ENCODE results near the gene MST1R. TPM values are rescaled to one million over a fixed set of nuclear protein-coding genes. Genes with fewer than 3 reads are reported as not detected.

The MST1R gene
- total and polyA plus RNA-seq, 2 experiments from 2014 or later, result 3.7 to 3.9 TPM

GRCh38 chr3:49928481-49929017 lies 24.9 kb upstream of the MST1R start:
- Mint-ChIP-seq H3K27ac (no peak overlapping the region), H3K9me3 (no peaks in the 10 kb centered on the region), H3K36me3 (ENCODE audit: low read depth) (no peaks in the 10 kb centered on the region), H3K4me1 (peaks cover 23% of the 10 kb centered on the region), H3K4me3 (peak overlapping the region; percentile 90), H3K27me3 (ENCODE audit: insufficient read depth, low read depth, poor library complexity) (peaks cover 11% of the 10 kb centered on the region)
- Histone ChIP-seq H4K20me1 (replicated peaks; ENCODE audit: insufficient read depth) (no peaks in the 10 kb centered on the region), H3K4me2 (peak overlapping the region; percentile 80), H3K27ac (ENCODE audit: low read depth) (no peak overlapping the region), H3K27me3 (ENCODE audit: insufficient read depth) (no peaks in the 10 kb centered on the region), H3K79me2 (replicated peaks; ENCODE audit: insufficient read depth) (no peaks in the 10 kb centered on the region), H3K4me1 (ENCODE audit: insufficient read depth) (peaks cover 19% of the 10 kb centered on the region), H3K9me2 (ENCODE audit: insufficient read depth) (no peaks in the 10 kb centered on the region; the same call in 1 of the 2 replicates), H2AFZ (peak overlapping the region; percentile 93), H3K4me3 (peak overlapping the region; percentile 83), H3F3A (replicated peaks; ENCODE audit: low read depth) (peaks cover 5% of the 10 kb centered on the region; the same call in 1 of the 2 replicates), H3K36me3 (ENCODE audit: insufficient read depth) (no peaks in the 10 kb centered on the region)
- DNase-seq (ENCODE audit: low spot score) (no peak), ATAC-seq (no peak)
- TF ChIP-seq ZNF462 (CRISPR knock-in tag; IDR thresholded peaks at IDR 0.05), result no peak
- TF ChIP-seq CTCF (conservative IDR thresholded peaks at IDR 0.05; ENCODE audit: low read depth in 2 of 2), result no peak
- TF ChIP-seq JUNB (IDR thresholded peaks at IDR 0.05; ENCODE audit: unreplicated experiment), result no peak
- TF ChIP-seq REST (IDR thresholded peaks at IDR 0.05; ENCODE audit: unreplicated experiment), result no peak
- TF ChIP-seq EZH2 (IDR thresholded peaks at IDR 0.05; ENCODE audit: low read depth, unreplicated experiment), result no peak
- TF ChIP-seq NANOG (IDR thresholded peaks at IDR 0.05; ENCODE audit: borderline replicate concordance), result no peak
- no peak for TF ChIP-seq EZH2phosphoT487 (IDR thresholded peaks at IDR 0.05; ENCODE audit: unreplicated experiment)
- TF ChIP-seq ZNF114 (CRISPR knock-in tag; IDR thresholded peaks at IDR 0.05), result no peak
- TF ChIP-seq POLR2AphosphoS5 (IDR thresholded peaks at IDR 0.05; ENCODE audit: low read depth), result no peak
- no peak for TF ChIP-seq ETS1 (IDR thresholded peaks at IDR 0.05)
- TF ChIP-seq ZNF331 (CRISPR knock-in tag; IDR thresholded peaks at IDR 0.05; ENCODE audit: low read depth), result no peak
- no peak for TF ChIP-seq CREB1 (CRISPR knock-in tag; IDR thresholded peaks at IDR 0.05; ENCODE audit: low read depth)
- no peak for TF ChIP-seq STAT1 (IDR thresholded peaks at IDR 0.05; ENCODE audit: unreplicated experiment)
